ENCODE data around the gene C4B. TPM values are rescaled to one million over a fixed set of nuclear protein-coding genes. Genes with fewer than 3 reads are reported as not detected.

C4B gene
- total RNA-seq, 1 donor from 2014 or later, result 10.4 TPM

DNA sequence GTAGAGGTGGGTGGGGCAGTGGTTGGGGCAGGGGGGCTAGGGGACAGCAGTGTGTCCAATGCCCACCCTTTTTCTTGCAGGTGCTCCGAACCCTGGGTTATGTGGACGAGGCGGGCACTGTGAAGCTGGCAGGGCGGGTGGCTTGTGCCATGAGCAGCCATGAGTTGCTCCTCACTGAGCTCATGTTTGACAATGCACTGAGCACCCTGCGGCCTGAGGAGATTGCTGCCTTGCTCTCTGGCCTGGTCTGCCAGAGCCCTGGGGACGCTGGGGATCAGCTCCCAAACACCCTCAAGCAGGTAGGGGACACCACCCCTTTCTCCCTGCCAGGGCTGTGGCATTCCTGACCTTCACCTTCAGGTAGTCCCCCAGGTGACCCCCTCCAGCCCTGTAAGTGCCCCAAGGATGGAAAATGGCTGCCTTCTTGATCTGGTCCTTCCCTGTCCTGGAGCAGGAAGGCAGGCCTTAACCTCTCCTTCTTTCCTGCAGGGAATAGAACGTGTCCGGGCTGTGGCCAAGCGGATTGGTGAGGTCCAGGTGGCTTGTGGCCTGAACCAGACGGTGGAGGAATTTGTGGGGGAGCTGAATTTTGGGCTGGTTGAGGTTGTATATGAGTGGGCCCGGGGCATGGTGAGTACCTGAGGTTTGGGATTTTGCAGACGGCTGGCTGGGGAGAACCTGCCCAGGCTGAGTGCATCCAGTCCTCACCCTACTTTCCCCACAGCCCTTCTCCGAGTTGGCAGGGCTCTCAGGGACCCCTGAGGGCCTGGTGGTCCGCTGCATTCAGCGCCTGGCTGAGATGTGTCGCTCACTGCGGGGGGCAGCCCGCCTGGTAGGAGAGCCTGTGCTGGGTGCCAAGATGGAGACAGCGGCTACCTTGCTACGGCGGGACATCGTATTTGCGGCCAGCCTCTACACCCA, 45.5 kb upstream of the C4B start:
- no peak overlapping the region for H3K4me3 Mint-ChIP-seq
- peaks cover 20% of the 10 kb centered on the region for H3K36me3 Mint-ChIP-seq
- TF ChIP-seq, protein P1, sequence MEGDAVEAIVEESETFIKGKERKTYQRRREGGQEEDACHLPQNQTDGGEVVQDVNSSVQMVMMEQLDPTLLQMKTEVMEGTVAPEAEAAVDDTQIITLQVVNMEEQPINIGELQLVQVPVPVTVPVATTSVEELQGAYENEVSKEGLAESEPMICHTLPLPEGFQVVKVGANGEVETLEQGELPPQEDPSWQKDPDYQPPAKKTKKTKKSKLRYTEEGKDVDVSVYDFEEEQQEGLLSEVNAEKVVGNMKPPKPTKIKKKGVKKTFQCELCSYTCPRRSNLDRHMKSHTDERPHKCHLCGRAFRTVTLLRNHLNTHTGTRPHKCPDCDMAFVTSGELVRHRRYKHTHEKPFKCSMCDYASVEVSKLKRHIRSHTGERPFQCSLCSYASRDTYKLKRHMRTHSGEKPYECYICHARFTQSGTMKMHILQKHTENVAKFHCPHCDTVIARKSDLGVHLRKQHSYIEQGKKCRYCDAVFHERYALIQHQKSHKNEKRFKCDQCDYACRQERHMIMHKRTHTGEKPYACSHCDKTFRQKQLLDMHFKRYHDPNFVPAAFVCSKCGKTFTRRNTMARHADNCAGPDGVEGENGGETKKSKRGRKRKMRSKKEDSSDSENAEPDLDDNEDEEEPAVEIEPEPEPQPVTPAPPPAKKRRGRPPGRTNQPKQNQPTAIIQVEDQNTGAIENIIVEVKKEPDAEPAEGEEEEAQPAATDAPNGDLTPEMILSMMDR (IDR thresholded peaks at IDR 0.05; ENCODE audit: unreplicated experiment), result no peak

DNA sequence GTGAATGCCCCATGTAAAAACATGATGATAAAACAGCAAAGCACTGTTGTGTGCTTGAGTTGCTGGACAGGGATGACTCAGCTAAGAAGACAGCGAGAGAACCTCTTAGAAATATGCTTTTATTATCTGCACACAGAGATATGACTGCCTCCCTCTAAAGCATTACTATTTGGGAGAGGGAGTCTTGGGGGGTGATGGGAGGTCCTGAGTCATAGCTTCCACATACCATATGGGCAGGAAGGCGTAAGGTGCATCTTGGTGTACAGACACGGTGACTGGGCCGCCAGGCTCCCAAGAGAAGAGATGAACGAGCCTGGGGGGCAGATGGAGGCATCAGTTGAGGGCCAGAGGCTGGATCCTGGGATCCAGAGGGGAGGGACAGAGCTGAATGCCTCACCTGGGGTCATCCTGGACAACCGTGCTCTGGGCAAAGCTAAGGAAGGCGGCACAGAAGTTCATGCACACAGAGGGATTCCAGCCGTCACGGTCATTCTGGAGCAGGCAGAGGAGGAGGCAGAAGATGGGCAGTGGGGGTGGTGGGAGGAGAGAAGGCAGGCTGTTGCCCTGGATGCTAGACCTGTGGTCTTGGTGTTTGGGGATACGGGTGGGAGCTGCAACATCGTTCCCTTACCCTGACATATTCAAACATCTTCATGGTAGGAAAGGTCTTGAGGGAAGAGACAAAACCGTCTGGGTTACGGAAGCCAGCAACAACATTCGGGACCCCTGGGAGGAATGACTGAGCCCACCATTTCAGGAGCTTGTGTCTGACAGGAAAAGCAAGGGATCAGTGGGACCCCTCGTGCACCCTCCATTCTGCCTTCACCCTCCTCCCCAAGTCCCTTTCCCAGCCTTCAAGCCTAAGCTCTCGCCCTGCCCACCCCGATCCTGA, 44.6 kb upstream of the C4B start:
- Mint-ChIP-seq H3K4me1 (peaks cover 15% of the 10 kb centered on the region), H3K4me3 (peak overlapping the region; percentile 55), H3K27ac (peak overlapping the region; percentile 100), H3K9me3 (no peaks in the 10 kb centered on the region), H3K36me3 (peaks cover 17% of the 10 kb centered on the region), H3K27me3 (ENCODE audit: low read depth) (no peaks in the 10 kb centered on the region)
- TF ChIP-seq, protein P1 (IDR thresholded peaks at IDR 0.05; ENCODE audit: unreplicated experiment), result no peak
- DNase-seq (ENCODE audit: low spot score in 2 of 2, unreplicated experiment in 2 of 2), result no peak

More for the DNA sequence above, 45.5 kb upstream of the C4B start:
- Mint-ChIP-seq H3K27me3 (ENCODE audit: low read depth) (no peaks in the 10 kb centered on the region), H3K9me3 (no peaks in the 10 kb centered on the region), H3K4me1 (peaks cover 15% of the 10 kb centered on the region), H3K27ac (peak overlapping the region; percentile 100)
- no peak for DNase-seq (ENCODE audit: low spot score in 2 of 2, unreplicated experiment in 2 of 2)

DNA sequence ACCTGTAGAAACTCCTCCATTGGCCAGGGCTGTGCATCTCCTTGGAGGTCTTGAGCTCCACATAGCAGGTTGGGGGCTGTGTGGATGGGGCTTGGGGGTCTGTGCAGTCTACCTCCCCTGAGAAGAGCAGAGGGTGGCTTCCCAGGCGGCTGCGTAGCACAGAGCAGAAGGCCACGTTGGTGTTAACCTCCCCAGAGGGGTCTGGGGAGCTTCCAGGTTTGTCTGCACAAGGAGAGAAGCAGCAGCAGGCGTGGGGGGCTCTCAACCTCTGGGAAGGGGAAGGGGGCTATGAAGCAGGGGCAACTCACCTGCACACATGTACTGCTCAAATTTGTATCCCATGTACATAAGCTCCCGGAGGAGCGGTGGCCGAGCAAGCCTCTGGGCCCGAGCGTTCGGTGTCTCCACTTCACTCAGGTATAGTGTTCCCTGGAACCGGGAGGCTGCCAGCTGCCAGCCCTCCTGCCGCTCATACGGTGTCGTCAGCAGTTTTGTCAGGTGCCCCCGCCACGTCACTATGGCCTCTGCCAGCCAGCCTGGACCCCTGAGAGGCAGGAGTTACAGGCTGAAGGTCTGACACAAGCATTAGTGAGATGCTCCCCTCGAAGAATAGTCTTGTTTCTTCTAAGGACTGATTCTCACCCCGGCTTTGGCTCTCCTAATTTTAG, 43.9 kb upstream of the C4B start:
- peaks cover 15% of the 10 kb centered on the region for H3K4me1 Mint-ChIP-seq
- H3K36me3 Mint-ChIP-seq, result peaks cover 22% of the 10 kb centered on the region
- H3K27ac Mint-ChIP-seq, result peak overlapping the region; percentile 100

DNA sequence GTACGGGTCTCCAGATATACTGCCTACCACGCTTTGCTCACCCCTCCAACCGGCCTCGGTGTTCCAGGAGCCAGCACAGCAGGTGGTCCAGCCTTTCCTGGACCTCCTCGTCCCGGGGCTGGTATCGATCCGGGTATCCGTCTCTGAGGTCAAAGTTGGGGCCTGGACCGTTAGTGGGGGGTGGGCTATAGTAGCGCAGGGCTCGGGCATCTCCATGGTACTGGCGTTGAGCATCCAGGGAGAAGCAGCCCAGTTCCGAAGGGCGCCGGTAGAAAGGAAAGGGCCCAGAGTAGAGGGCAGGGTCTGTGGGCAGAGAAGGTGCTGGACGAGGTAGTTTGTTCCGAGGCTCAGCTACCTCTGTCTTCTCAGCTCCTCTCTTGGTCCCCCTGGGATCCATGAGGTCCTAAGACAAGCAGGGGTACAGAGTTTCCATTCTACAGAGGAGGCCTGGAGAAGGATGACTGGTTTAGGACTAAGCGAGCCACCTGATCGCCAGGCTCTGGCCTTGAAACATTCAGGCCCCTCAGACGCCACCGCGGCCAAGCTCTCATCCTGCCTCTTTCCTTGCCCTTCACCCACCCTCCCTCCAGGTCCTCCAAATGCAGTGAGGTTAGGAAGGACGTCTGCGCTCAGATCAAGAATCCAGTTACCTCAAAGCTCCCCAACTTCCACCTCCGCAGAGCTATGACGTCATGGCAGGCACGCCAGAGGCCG, 43.2 kb upstream of the C4B start:
- no peaks in the 10 kb centered on the region for H3K27me3 Mint-ChIP-seq (ENCODE audit: low read depth)
- peaks cover 15% of the 10 kb centered on the region for H3K4me1 Mint-ChIP-seq
- DNase-seq (ENCODE audit: low spot score in 2 of 2, unreplicated experiment in 2 of 2), result no peak
- TF ChIP-seq, protein P1 (IDR thresholded peaks at IDR 0.05; ENCODE audit: unreplicated experiment), result no peak
- peak overlapping the region; percentile 97 for H3K4me3 Mint-ChIP-seq
- peak overlapping the region; percentile 100 for H3K27ac Mint-ChIP-seq
- no peaks in the 10 kb centered on the region for H3K9me3 Mint-ChIP-seq
- peaks cover 21% of the 10 kb centered on the region for H3K36me3 Mint-ChIP-seq

More for the DNA sequence above, 43.9 kb upstream of the C4B start:
- no peak for DNase-seq (ENCODE audit: low spot score in 2 of 2, unreplicated experiment in 2 of 2)
- TF ChIP-seq, protein P1 (IDR thresholded peaks at IDR 0.05; ENCODE audit: unreplicated experiment), result no peak
- Mint-ChIP-seq H3K9me3 (no peaks in the 10 kb centered on the region), H3K4me3 (peak overlapping the region; percentile 97), H3K27me3 (ENCODE audit: low read depth) (no peaks in the 10 kb centered on the region)

All from mesothelial cell of epicardium (in vitro differentiated cells).